H9 (cell line): Measurements from ENCODE around the gene CKLF. TPM values are rescaled to one million over a fixed set of nuclear protein-coding genes. Genes with fewer than 3 reads are reported as not detected.
"Not testable (repeated sequence)": the region's sequence is repeated elsewhere in the genome, so short reads cannot be mapped to it uniquely, and the experiment has no call there.

Experiments
- DNase-seq: peaks from one replicate; pipeline ENCODE4 v3.0.0-alpha.2; 2017
- H2AFZ ChIP-seq: one replicate; pipeline ENCODE4 v1.6.1; 2013; ENCODE audit warnings: mild to moderate bottlenecking, low read length, control low read depth, moderate library complexity
- H2AK5ac ChIP-seq: 2 replicates; pipeline ENCODE4 v1.6.1; 2013; ENCODE audit warnings: low read length, control low read depth, mixed read lengths; ENCODE audit not compliant: insufficient read length
- H2BK120ac ChIP-seq: one replicate; pipeline ENCODE4 v1.6.1; 2013; ENCODE audit warnings: low read depth, mild to moderate bottlenecking, low read length, control low read depth, inconsistent platforms; ENCODE audit not compliant: poor library complexity, severe bottlenecking
- H2BK12ac ChIP-seq: 2 replicates; pipeline ENCODE4 v1.6.1; 2013; ENCODE audit warnings: low read length, control low read depth, mixed read lengths, low read depth; ENCODE audit not compliant: insufficient read length
- H2BK15ac ChIP-seq: 2 replicates; pipeline ENCODE4 v1.6.1; 2013; ENCODE audit warnings: low read depth, low read length, control low read depth
- H2BK20ac ChIP-seq: one replicate; pipeline ENCODE4 v1.6.1; 2013; ENCODE audit warnings: low read depth, mild to moderate bottlenecking, low read length, control low read depth, inconsistent platforms; ENCODE audit not compliant: poor library complexity, severe bottlenecking
- H2BK5ac ChIP-seq: 2 replicates; pipeline ENCODE4 v1.6.1; 2013; ENCODE audit warnings: low read length, control low read depth, mixed read lengths; ENCODE audit not compliant: insufficient read length
- H3K14ac ChIP-seq: 2 replicates; pipeline ENCODE4 v1.6.1; 2013; ENCODE audit warnings: low read length, control low read depth; ENCODE audit not compliant: insufficient read depth
- H3K18ac ChIP-seq: 2 replicates; pipeline ENCODE4 v1.6.1; 2013; ENCODE audit warnings: low read depth, mild to moderate bottlenecking, mixed read lengths, low read length, control low read depth; ENCODE audit not compliant: insufficient read length
- H3K23ac ChIP-seq: 2 replicates; pipeline ENCODE4 v1.6.1; 2013; ENCODE audit warnings: low read length, control low read depth, mixed read lengths, low read depth; ENCODE audit not compliant: insufficient read length
- H3K23me2 ChIP-seq: 2 replicates; pipeline ENCODE4 v1.6.1; 2013; ENCODE audit warnings: low read depth, mild to moderate bottlenecking, mixed read lengths, low read length, control low read depth; ENCODE audit not compliant: insufficient read length, poor library complexity, severe bottlenecking
- H3K27ac ChIP-seq: 2 replicates; pipeline ENCODE4 v1.5.1; 2013; ENCODE audit warnings: low read length, control low read depth, mixed read lengths, low read depth; ENCODE audit not compliant: insufficient read length
- H3K27me3 ChIP-seq: 2 replicates; pipeline ENCODE4 v1.6.1; 2013; ENCODE audit warnings: low read length, control low read depth, inconsistent platforms; ENCODE audit not compliant: insufficient read depth
- H3K4ac ChIP-seq: 2 replicates; pipeline ENCODE4 v1.6.1; 2013; ENCODE audit warnings: low read depth, mild to moderate bottlenecking, control low read depth, inconsistent platforms, low read length, moderate library complexity
- H3K4me1 ChIP-seq: 2 replicates; pipeline ENCODE4 v1.6.1; 2013; ENCODE audit warnings: low read length, control low read depth, inconsistent platforms; ENCODE audit not compliant: insufficient read depth
- H3K4me2 ChIP-seq: 2 replicates; pipeline ENCODE4 v1.6.1; 2013; ENCODE audit warnings: low read length, control low read depth, mixed read lengths; ENCODE audit not compliant: insufficient read length, insufficient read depth
- H3K56ac ChIP-seq: 2 replicates; pipeline ENCODE4 v1.6.1; 2013; ENCODE audit warnings: low read depth, mild to moderate bottlenecking, mixed read lengths, low read length, control low read depth; ENCODE audit not compliant: insufficient read length
- H3K79me1 ChIP-seq: 2 replicates; pipeline ENCODE4 v1.6.1; 2013; ENCODE audit warnings: low read depth, mild to moderate bottlenecking, moderate library complexity, low read length, control low read depth, inconsistent platforms; ENCODE audit not compliant: insufficient read depth, poor library complexity, severe bottlenecking
- H3K79me2 ChIP-seq: 2 replicates; pipeline ENCODE4 v1.6.1; 2013; ENCODE audit warnings: low read length, control low read depth, inconsistent platforms; ENCODE audit not compliant: insufficient read depth
- H3K9ac ChIP-seq: 2 replicates; pipeline ENCODE4 v1.6.1; 2013; ENCODE audit warnings: low read length, control low read depth, mixed read lengths; ENCODE audit not compliant: insufficient read length; ENCODE audit errors: extremely low read depth
- H3K9me3 ChIP-seq: one replicate; pipeline ENCODE4 v1.6.1; 2013; ENCODE audit warnings: low read depth, low read length, inconsistent platforms; ENCODE audit not compliant: control insufficient read depth
- H3T11ph ChIP-seq: one replicate; pipeline ENCODE4 v1.6.1; 2013; ENCODE audit warnings: mild to moderate bottlenecking, low read length, control low read depth, inconsistent platforms
- H4K20me1 ChIP-seq: one replicate; pipeline ENCODE4 v1.6.1; 2013; ENCODE audit not compliant: control insufficient read depth, insufficient read length, insufficient read depth
- H4K5ac ChIP-seq: 2 replicates; pipeline ENCODE4 v1.6.1; 2013; ENCODE audit warnings: low read depth, mild to moderate bottlenecking, mixed read lengths, low read length, control low read depth; ENCODE audit not compliant: insufficient read length
- H4K8ac ChIP-seq: replicated peaks from 2 replicates; pipeline ENCODE4 v1.6.1; 2013; ENCODE audit warnings: low read length, control low read depth, mixed read lengths, low read depth; ENCODE audit not compliant: insufficient read length
- H4K91ac ChIP-seq: 2 replicates; pipeline ENCODE4 v1.6.1; 2013; ENCODE audit warnings: low read depth, mild to moderate bottlenecking, moderate library complexity, mixed read lengths, low read length, control low read depth; ENCODE audit not compliant: insufficient read length
- H3K27ac Mint-ChIP-seq, 3 experiments: 2 replicates in 2 of 3; 3 replicates in 1 of 3; pipeline ENCODE4 v1.8.0; 2020 to 2021; ENCODE audit warnings: mixed read lengths in 3 of 3, mild to moderate bottlenecking in 1 of 3, moderate library complexity in 1 of 3
- H3K27me3 Mint-ChIP-seq: 2 replicates; pipeline ENCODE4 v1.8.0; 2021; ENCODE audit warnings: low read depth, mild to moderate bottlenecking, moderate library complexity, mixed read lengths
- H3K36me3 Mint-ChIP-seq, 3 experiments: 2 replicates in 2 of 3; 3 replicates in 1 of 3; pipeline ENCODE4 v1.8.0; 2020 to 2021; ENCODE audit warnings: low read depth in 3 of 3, mixed read lengths in 3 of 3; ENCODE audit not compliant: insufficient read depth in 1 of 3
- H3K4me1 Mint-ChIP-seq, 2 experiments: 2 replicates each; pipeline ENCODE4 v1.8.0; 2020; ENCODE audit warnings: mixed read lengths in 2 of 2
- H3K4me3 Mint-ChIP-seq, 2 experiments: 2 replicates in 1 of 2; 3 replicates in 1 of 2; pipeline ENCODE4 v1.8.0; 2020 to 2021; ENCODE audit warnings: mild to moderate bottlenecking in 2 of 2, mixed read lengths in 2 of 2, moderate library complexity in 1 of 2
- H3K9me3 Mint-ChIP-seq, 2 experiments: 2 replicates in 1 of 2; 3 replicates in 1 of 2; pipeline ENCODE4 v1.8.0; 2020; ENCODE audit warnings: mild to moderate bottlenecking in 2 of 2, mixed read lengths in 2 of 2, moderate library complexity in 1 of 2
- CTCF ChIP-seq: fragments of 200-600 bp; sonication (generic); conservative IDR thresholded peaks from 3 replicates; pipeline ENCODE4 v1.8.0; 2021; ENCODE audit warnings: antibody characterized with exemption, mild to moderate bottlenecking
- WGBS: extraction: QIAGEN DNeasy Blood & Tissue Kit; methylation state at CpG from one replicate; pipeline ENCODE4 v1.1.7; 2013; ENCODE audit warnings: missing lambda C conversion rate, low lambda C conversion rate, mixed read lengths; ENCODE audit not compliant: insufficient read length; ENCODE audit errors: extremely low coverage; 5-methylcytosine and 5-hydroxymethylcytosine counted together
- total RNA-seq: library from RNA; stranded (reverse); gene quantifications from 2 replicates; pipeline ENCODE4 v1.2.1, GENCODE V29; 2021

Gene CKLF
- total RNA-seq, 1 experiment from 2014 or later, result 23.1 TPM

GRCh38 chr16:66594739-66595138 is 42.4 kb downstream of the CKLF start:
- H3K27me3 Mint-ChIP-seq, result no peaks in the 10 kb centered on the region; the same call in none of the 2 replicates
- Histone ChIP-seq H3K23ac (no peak overlapping the region), H4K5ac (no peak overlapping the region), H2BK20ac (no peak overlapping the region), H3K9me3 (no peaks in the 10 kb centered on the region), H3K4me2 (no peak overlapping the region), H2BK15ac (no peak overlapping the region), H3K9ac (no peak overlapping the region), H2BK12ac (no peak overlapping the region), H3K23me2 (no peaks in the 10 kb centered on the region), H3K4me1 (no peaks in the 10 kb centered on the region), H3K4ac (no peak overlapping the region), H3K56ac (no peak overlapping the region), H2BK5ac (no peak overlapping the region), H3K18ac (no peak overlapping the region), H4K91ac (no peak overlapping the region), H3K27me3 (no peaks in the 10 kb centered on the region), H4K20me1 (no peaks in the 10 kb centered on the region), H3K27ac (no peak overlapping the region), H4K8ac (no peak overlapping the region), H2AFZ (no peak overlapping the region), H2BK120ac (no peak overlapping the region), H3T11ph (no peak overlapping the region), H3K79me2 (no peaks in the 10 kb centered on the region), H3K79me1 (no peaks in the 10 kb centered on the region), H2AK5ac (no peak overlapping the region), H3K14ac (no peak overlapping the region)
- H3K9me3 Mint-ChIP-seq, result no peaks in the 10 kb centered on the region
- WGBS, result no CpG with 5 or more reads among the region's 7 CpGs
- H3K4me1 Mint-ChIP-seq, result peaks cover 4 to 11% of the 10 kb centered on the region in 2 experiments; a peak in 3 of 4 replicates
- H3K4me3 Mint-ChIP-seq, result no peak overlapping the region
- DNase-seq, result no peak
- no peak overlapping the region for H3K27ac Mint-ChIP-seq
- TF ChIP-seq CTCF, result no peak
- H3K36me3 Mint-ChIP-seq, result no peaks in the 10 kb centered on the region

- WGBS, result no CpG with 5 or more reads among the region's 4 CpGs
- H3K4me3 Mint-ChIP-seq, H4K20me1 ChIP-seq: not testable (repeated sequence)
These were observed 44.2 kb downstream of the CKLF start for GRCh38 chr16:66596559-66596958.

More at GRCh38 chr16:66596559-66596958, 44.2 kb downstream of the CKLF start:
- not testable (repeated sequence) for H3K9me3 ChIP-seq, H2BK20ac ChIP-seq, H3K56ac ChIP-seq, H4K8ac ChIP-seq, H3K9me3 Mint-ChIP-seq, H3K27ac ChIP-seq, H3T11ph ChIP-seq, DNase-seq, H3K23me2 ChIP-seq, H3K4me1 ChIP-seq, H2BK5ac ChIP-seq, H3K27me3 ChIP-seq, H2BK12ac ChIP-seq, H3K14ac ChIP-seq, H2AK5ac ChIP-seq, H2BK15ac ChIP-seq, H3K79me1 ChIP-seq, H3K79me2 ChIP-seq, H3K36me3 Mint-ChIP-seq, H3K4me2 ChIP-seq, H3K4me1 Mint-ChIP-seq, H3K4ac ChIP-seq, H3K23ac ChIP-seq, H2BK120ac ChIP-seq, H4K91ac ChIP-seq, H3K18ac ChIP-seq, H3K27me3 Mint-ChIP-seq, H3K9ac ChIP-seq, H3K27ac Mint-ChIP-seq, H4K5ac ChIP-seq, H2AFZ ChIP-seq
